ENCODE measurements around the gene NXPH2. TPM values are rescaled to one million over a fixed set of nuclear protein-coding genes. Genes with fewer than 3 reads are reported as not detected.

Gene NXPH2
- total and polyA plus RNA-seq, 2 donors (not counting 3 experiments of a cell fraction or from before 2014, with no cell fraction given): not detected

DNA sequence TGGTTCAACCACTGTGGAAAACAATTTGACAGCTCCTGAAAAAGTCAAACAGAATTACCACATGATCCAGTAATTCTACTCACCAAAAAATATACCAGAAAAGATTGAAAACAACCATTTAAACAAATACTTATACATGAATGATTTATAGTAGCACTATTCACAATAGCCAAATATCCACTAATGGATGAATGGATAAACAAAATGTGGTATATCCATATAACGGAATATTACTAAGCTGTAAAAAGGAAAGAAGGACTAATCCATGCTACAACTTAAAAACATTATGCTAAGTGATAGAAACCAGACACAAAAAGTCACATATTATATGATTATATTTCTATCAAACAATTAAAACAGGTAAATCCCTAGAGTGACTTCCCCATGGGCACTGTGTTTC lies 147.1 kb downstream of the NXPH2 start:
- H3K9me1 ChIP-seq (replicated peaks; ENCODE audit: control insufficient read depth, extremely low read depth, insufficient read depth, low read length): no peaks in the 10 kb centered on the region
- dilution Hi-C loops (cut with MboI; ENCODE audit: extremely low pct_ligation_motif_present, low sequenced_read_pairs): no loop called here
- TF ChIP-seq JUN (IDR thresholded peaks at IDR 0.05; ENCODE audit: borderline replicate concordance, insufficient read depth, insufficient read length, low read depth): no peak
- no peak for TF ChIP-seq EZH2 (IDR thresholded peaks at IDR 0.05; ENCODE audit: borderline replicate concordance, low read depth, low read length, severe bottlenecking)
- no peak for TF ChIP-seq POLR2AphosphoS5 (IDR thresholded peaks at IDR 0.05; ENCODE audit: insufficient read depth, low read depth, low read length)
- TF ChIP-seq POLR2A (IDR thresholded peaks at IDR 0.05; ENCODE audit: low read depth, low read length): no peak
- TF ChIP-seq, protein P1, sequence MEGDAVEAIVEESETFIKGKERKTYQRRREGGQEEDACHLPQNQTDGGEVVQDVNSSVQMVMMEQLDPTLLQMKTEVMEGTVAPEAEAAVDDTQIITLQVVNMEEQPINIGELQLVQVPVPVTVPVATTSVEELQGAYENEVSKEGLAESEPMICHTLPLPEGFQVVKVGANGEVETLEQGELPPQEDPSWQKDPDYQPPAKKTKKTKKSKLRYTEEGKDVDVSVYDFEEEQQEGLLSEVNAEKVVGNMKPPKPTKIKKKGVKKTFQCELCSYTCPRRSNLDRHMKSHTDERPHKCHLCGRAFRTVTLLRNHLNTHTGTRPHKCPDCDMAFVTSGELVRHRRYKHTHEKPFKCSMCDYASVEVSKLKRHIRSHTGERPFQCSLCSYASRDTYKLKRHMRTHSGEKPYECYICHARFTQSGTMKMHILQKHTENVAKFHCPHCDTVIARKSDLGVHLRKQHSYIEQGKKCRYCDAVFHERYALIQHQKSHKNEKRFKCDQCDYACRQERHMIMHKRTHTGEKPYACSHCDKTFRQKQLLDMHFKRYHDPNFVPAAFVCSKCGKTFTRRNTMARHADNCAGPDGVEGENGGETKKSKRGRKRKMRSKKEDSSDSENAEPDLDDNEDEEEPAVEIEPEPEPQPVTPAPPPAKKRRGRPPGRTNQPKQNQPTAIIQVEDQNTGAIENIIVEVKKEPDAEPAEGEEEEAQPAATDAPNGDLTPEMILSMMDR (IDR thresholded peaks at IDR 0.05; ENCODE audit: extremely low read depth in 1 of 2, insufficient read depth in 1 of 2, low read depth in 1 of 2, low read length in 2 of 2): no peak
- TF ChIP-seq GATA2 (IDR thresholded peaks at IDR 0.05; ENCODE audit: insufficient read depth, insufficient read length, low read depth, low read length): no peak
- no peak for TF ChIP-seq FOS (IDR thresholded peaks at IDR 0.05; ENCODE audit: borderline replicate concordance, insufficient read depth, low read length)
- TF ChIP-seq, protein P2, sequence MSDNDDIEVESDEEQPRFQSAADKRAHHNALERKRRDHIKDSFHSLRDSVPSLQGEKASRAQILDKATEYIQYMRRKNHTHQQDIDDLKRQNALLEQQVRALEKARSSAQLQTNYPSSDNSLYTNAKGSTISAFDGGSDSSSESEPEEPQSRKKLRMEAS (IDR thresholded peaks at IDR 0.05; ENCODE audit: insufficient read depth, insufficient read length): no peak
- POLR2A ChIA-PET: no interaction called here
- CTCF ChIA-PET: no interaction called here
- no peaks in the 10 kb centered on the region for H4K20me1 ChIP-seq (replicated peaks; ENCODE audit: control insufficient read depth, extremely low read depth, insufficient read depth, low read length)
- no peak overlapping the region for H3K4me3 ChIP-seq (replicated peaks in 1 of 3; ENCODE audit: insufficient read depth in 1 of 3, low read depth in 1 of 3, low read length in 3 of 3)
- H3K79me2 ChIP-seq (ENCODE audit: control insufficient read depth, insufficient read depth, low read length): no peaks in the 10 kb centered on the region
- no peaks in the 10 kb centered on the region for H3K9me3 ChIP-seq (replicated peaks; ENCODE audit: control insufficient read depth, insufficient read depth, low read length)
- no TSS peak for BruUV-seq (replicated peaks)
- no peak overlapping the region for H3K27ac ChIP-seq (ENCODE audit: insufficient read depth, low read depth, low read length)
- no peaks in the 10 kb centered on the region for H3K4me1 ChIP-seq (ENCODE audit: control insufficient read depth, extremely low read depth, insufficient read depth, low read length)
- no peak overlapping the region for H2AFZ ChIP-seq (ENCODE audit: low read depth, low read length)
- intact Hi-C loops (cut with micrococcal nuclease): no loop called here
- FAIRE-seq (no peak), DNase-seq (ENCODE audit: low read depth, low spot score) (no peak)
- no peak overlapping the region for H3K4me2 ChIP-seq (ENCODE audit: insufficient read depth, low read length)
- H3K27me3 ChIP-seq (ENCODE audit: control insufficient read depth in 2 of 2, insufficient read depth in 2 of 2, low read length in 2 of 2): peaks cover 0 to 2% of the 10 kb centered on the region in 2 experiments
- H3K9ac ChIP-seq (replicated peaks; ENCODE audit: extremely low read depth, insufficient read depth, low read length): no peak overlapping the region
- H3K36me3 ChIP-seq (ENCODE audit: control insufficient read depth in 2 of 2, extremely low read depth in 1 of 2, insufficient read depth in 2 of 2, low read length in 2 of 2): no peaks in the 10 kb centered on the region

Measured in endothelial cell of umbilical vein (primary cell).